ENCODE measurements around the gene CLRN1.

DNA sequence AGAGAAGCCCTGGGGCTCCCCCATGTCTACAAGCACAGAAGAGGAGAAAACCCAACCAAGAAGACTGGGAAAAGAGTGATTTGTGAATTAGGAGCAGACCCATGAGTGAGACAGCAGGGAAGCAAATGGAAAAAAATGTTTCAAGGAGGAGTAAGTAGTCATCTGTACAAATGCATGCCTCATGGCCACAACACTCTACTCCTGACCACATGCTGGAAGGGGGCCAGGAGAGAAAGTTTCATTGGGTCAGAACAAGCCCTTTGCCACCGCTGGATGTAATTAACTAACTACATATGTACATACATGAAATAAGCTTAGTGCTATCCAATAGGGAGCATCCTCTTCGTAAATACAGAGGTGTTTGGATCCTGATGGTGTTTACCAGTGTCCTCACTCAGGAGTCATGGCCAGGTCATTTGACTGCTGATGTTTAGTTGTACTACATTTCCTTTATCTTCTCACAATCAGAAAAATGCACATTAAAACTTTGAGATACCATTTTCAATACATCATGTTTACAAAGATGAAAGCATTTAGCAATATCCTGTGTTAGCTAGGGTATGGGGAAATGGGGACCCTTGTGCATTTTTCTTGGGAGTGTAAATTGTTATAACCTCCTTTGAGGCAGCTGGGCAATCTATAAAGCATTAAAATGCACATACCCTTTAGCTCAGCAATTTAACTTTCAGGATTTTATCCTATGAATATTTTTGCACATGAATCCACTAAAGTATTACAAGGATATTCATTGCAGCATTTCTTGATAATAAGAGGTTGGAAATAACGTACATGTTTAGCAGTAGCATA, 27.1 kb downstream of the CLRN1 start:
- TF ChIP-seq, protein P1, sequence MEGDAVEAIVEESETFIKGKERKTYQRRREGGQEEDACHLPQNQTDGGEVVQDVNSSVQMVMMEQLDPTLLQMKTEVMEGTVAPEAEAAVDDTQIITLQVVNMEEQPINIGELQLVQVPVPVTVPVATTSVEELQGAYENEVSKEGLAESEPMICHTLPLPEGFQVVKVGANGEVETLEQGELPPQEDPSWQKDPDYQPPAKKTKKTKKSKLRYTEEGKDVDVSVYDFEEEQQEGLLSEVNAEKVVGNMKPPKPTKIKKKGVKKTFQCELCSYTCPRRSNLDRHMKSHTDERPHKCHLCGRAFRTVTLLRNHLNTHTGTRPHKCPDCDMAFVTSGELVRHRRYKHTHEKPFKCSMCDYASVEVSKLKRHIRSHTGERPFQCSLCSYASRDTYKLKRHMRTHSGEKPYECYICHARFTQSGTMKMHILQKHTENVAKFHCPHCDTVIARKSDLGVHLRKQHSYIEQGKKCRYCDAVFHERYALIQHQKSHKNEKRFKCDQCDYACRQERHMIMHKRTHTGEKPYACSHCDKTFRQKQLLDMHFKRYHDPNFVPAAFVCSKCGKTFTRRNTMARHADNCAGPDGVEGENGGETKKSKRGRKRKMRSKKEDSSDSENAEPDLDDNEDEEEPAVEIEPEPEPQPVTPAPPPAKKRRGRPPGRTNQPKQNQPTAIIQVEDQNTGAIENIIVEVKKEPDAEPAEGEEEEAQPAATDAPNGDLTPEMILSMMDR (IDR thresholded peaks at IDR 0.05; ENCODE audit: borderline replicate concordance, extremely low read depth, low read length, poor library complexity, severe bottlenecking): no peak
- TF ChIP-seq EZH2 (IDR thresholded peaks at IDR 0.05; ENCODE audit: borderline replicate concordance, low read depth, low read length, severe bottlenecking): no peak

Data from DND-41 (cell line).